ENCODE measurements around the gene CCDC188. TPM values are rescaled to one million over a fixed set of nuclear protein-coding genes. Genes with fewer than 3 reads are reported as not detected.

Gene CCDC188
- total RNA-seq, 1 donor from 2014 or later = 8.6 TPM

- Mint-ChIP-seq H3K4me1 (peaks cover 15% of the 10 kb centered on the region), H3K27me3 (ENCODE audit: low read depth) (no peaks in the 10 kb centered on the region), H3K36me3 (ENCODE audit: low read depth) (no peaks in the 10 kb centered on the region), H3K4me3 (peak overlapping the region; percentile 56), H3K9me3 (no peaks in the 10 kb centered on the region), H3K27ac (ENCODE audit: unreplicated experiment) (no peak overlapping the region)
- DNase-seq (ENCODE audit: low read depth, low spot score) = no peak
- TF ChIP-seq CTCF (conservative IDR thresholded peaks at IDR 0.05) = no peak
Observed at GRCh38 chr22:20159076-20159475, 8.2 kb upstream of the CCDC188 start.

- no peaks in the 10 kb centered on the region for H3K9me3 Mint-ChIP-seq
- no peak for DNase-seq (ENCODE audit: low read depth, low spot score)
- H3K4me1 Mint-ChIP-seq = peaks cover 20% of the 10 kb centered on the region
- no peak for TF ChIP-seq CTCF (conservative IDR thresholded peaks at IDR 0.05)
- H3K27me3 Mint-ChIP-seq (ENCODE audit: low read depth) = no peaks in the 10 kb centered on the region
- H3K27ac Mint-ChIP-seq (ENCODE audit: unreplicated experiment) = no peak overlapping the region
- no peak overlapping the region for H3K4me3 Mint-ChIP-seq
- no peaks in the 10 kb centered on the region for H3K36me3 Mint-ChIP-seq (ENCODE audit: low read depth)
Observed at GRCh38 chr22:20158391-20159036, 7.7 kb upstream of the CCDC188 start.

- H3K4me3 Mint-ChIP-seq = no peak overlapping the region
- H3K36me3 Mint-ChIP-seq (ENCODE audit: low read depth) = no peaks in the 10 kb centered on the region
- no peaks in the 10 kb centered on the region for H3K27me3 Mint-ChIP-seq (ENCODE audit: low read depth)
Observed at GRCh38 chr22:20157430-20158183, 6.8 kb upstream of the CCDC188 start.

GRCh38 chr22:20156611-20157429 is 6.0 kb upstream of the CCDC188 start:
- H3K9me3 Mint-ChIP-seq = no peaks in the 10 kb centered on the region
- peaks cover 22% of the 10 kb centered on the region for H3K4me1 Mint-ChIP-seq
- peak; percentile 99 for TF ChIP-seq CTCF (conservative IDR thresholded peaks at IDR 0.05)
- peak; percentile 96 for DNase-seq (ENCODE audit: low read depth, low spot score)
- no peaks in the 10 kb centered on the region for H3K27me3 Mint-ChIP-seq (ENCODE audit: low read depth)
- peak overlapping the region; percentile 61 for H3K4me3 Mint-ChIP-seq
- no peaks in the 10 kb centered on the region for H3K36me3 Mint-ChIP-seq (ENCODE audit: low read depth)
- H3K27ac Mint-ChIP-seq (ENCODE audit: unreplicated experiment) = no peak overlapping the region

More at GRCh38 chr22:20157430-20158183, 6.8 kb upstream of the CCDC188 start:
- H3K4me1 Mint-ChIP-seq = peaks cover 22% of the 10 kb centered on the region
- no peaks in the 10 kb centered on the region for H3K9me3 Mint-ChIP-seq
- no peak for DNase-seq (ENCODE audit: low read depth, low spot score)
- H3K27ac Mint-ChIP-seq (ENCODE audit: unreplicated experiment) = no peak overlapping the region
- TF ChIP-seq CTCF (conservative IDR thresholded peaks at IDR 0.05) = no peak

GRCh38 chr22:20156042-20156389 is 5.2 kb upstream of the CCDC188 start:
- no peaks in the 10 kb centered on the region for H3K36me3 Mint-ChIP-seq (ENCODE audit: low read depth)
- H3K4me3 Mint-ChIP-seq = no peak overlapping the region
- H3K27me3 Mint-ChIP-seq (ENCODE audit: low read depth) = no peaks in the 10 kb centered on the region
- peak overlapping the region; percentile 50 for H3K27ac Mint-ChIP-seq (ENCODE audit: unreplicated experiment)
- DNase-seq (ENCODE audit: low read depth, low spot score) = no peak
- peaks cover 27% of the 10 kb centered on the region for H3K4me1 Mint-ChIP-seq
- no peak for TF ChIP-seq CTCF (conservative IDR thresholded peaks at IDR 0.05)
- no peaks in the 10 kb centered on the region for H3K9me3 Mint-ChIP-seq
